ENCODE data around the gene CRHR2.

CRHR2 gene

GRCh38 chr7:30705596-30705995 is 23.3 kb upstream of the CRHR2 start:
- no peak for TF ChIP-seq CTCF (IDR thresholded peaks at IDR 0.05)

GRCh38 chr7:30705008-30705407 is 22.8 kb upstream of the CRHR2 start:
- TF ChIP-seq CTCF (IDR thresholded peaks at IDR 0.05): no peak

- no peak for TF ChIP-seq CTCF (IDR thresholded peaks at IDR 0.05)
These were observed 21.5 kb upstream of the CRHR2 start for GRCh38 chr7:30703756-30704155.

- TF ChIP-seq CTCF (IDR thresholded peaks at IDR 0.05): no peak
These were observed 19.9 kb upstream of the CRHR2 start for GRCh38 chr7:30702200-30702599.

- TF ChIP-seq CTCF (IDR thresholded peaks at IDR 0.05): no peak
These were observed 18.7 kb upstream of the CRHR2 start for GRCh38 chr7:30700941-30701340.

GRCh38 chr7:30699706-30700495 is 17.6 kb upstream of the CRHR2 start:
- TF ChIP-seq CTCF (IDR thresholded peaks at IDR 0.05): no peak

- no peak for TF ChIP-seq CTCF (IDR thresholded peaks at IDR 0.05)
These were observed 16.2 kb upstream of the CRHR2 start for GRCh38 chr7:30698481-30698880.
